ENCODE data around the gene ADCY2. TPM values are rescaled to one million over a fixed set of nuclear protein-coding genes. Genes with fewer than 3 reads are reported as not detected.
A peak's percentile ranks its signal among the peaks of the same experiment; 100 is the strongest.

ADCY2 gene
- total RNA-seq, 1 experiment from 2014 or later: 0.21 TPM

DNA sequence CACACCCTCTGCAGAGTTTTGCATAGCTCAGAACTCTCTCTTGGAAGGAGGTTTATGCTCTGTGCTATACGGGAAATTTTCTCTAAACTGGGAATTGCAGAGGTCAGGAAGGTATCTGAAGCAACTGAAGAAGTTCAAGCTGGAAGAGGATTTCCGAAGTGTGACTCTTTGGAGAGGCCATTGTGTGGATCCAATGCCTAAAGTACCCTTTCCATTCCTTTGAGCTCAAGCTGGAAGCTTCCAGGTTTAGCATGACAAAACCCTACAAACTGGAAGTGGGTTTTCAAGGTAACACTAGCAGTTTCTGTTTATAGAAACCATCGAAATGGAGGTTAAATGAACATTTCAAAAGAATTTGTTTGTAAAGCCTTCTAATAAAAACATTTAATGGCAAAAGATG is 267.9 kb downstream of the ADCY2 start:
- H3K27ac ChIP-seq: no peak overlapping the region
- no peaks in the 10 kb centered on the region for H3K4me1 ChIP-seq (replicated peaks)
- H3K4me3 ChIP-seq: no peak overlapping the region
- DNase-seq (ENCODE audit: low read depth in 1 of 2, low spot score in 2 of 2): no peak
- no peaks in the 10 kb centered on the region for H3K9me3 ChIP-seq (replicated peaks)
- H3K27me3 ChIP-seq (replicated peaks): peaks cover 4% of the 10 kb centered on the region
- no peaks in the 10 kb centered on the region for H3K36me3 ChIP-seq

DNA sequence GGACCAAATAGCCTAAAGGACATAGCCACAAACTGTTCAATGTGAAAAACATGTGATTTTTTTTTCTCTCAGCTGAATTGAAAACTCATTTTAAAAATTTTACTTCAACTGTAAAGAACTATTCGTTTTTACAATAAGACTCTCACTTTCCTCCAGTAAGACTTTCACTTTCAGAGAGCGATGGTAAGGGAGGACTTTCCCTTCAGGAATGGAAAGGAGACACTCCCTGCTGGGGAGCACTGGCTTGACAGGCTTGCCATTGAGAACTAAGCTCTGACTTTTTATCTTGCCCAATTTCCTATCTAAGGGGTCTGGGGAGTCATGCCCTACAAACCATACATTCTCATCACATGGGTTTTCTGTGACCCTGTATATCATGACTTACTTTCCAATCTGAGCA is 268.3 kb downstream of the ADCY2 start:
- Histone ChIP-seq H3K4me1 (replicated peaks) (no peaks in the 10 kb centered on the region), H3K36me3 (no peaks in the 10 kb centered on the region), H3K27me3 (replicated peaks) (peaks cover 4% of the 10 kb centered on the region), H3K4me3 (no peak overlapping the region), H3K9me3 (replicated peaks) (no peaks in the 10 kb centered on the region), H3K27ac (no peak overlapping the region)
- no peak for DNase-seq (ENCODE audit: low read depth in 1 of 2, low spot score in 2 of 2)

- no peak for DNase-seq (ENCODE audit: low read depth in 1 of 2, low spot score in 2 of 2)
- Histone ChIP-seq H3K9me3 (replicated peaks) (no peaks in the 10 kb centered on the region), H3K27me3 (replicated peaks) (peaks cover 4% of the 10 kb centered on the region), H3K27ac (no peak overlapping the region), H3K4me1 (replicated peaks) (no peaks in the 10 kb centered on the region), H3K36me3 (no peaks in the 10 kb centered on the region), H3K4me3 (no peak overlapping the region)
These were observed 271.4 kb downstream of the ADCY2 start for GRCh38 chr5:7667216-7667767.

DNA sequence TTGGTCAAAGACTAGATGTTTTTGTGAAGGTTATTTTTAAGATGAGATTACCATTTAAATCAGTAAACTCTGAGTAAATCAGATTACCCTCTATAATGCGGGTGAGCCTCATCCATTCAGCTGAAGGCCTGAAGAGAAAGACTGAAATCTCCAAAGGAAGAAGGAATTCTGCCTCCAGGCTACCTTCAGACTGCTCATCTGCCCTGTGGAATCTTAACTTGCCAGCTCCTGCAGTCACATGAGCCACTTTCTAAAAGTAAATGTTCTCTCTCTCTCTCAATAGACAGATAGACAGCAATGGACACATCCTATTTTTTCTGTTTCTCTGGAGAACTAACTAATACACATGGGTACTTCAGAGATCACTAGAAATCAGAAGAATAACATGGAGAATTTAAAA is 272.2 kb downstream of the ADCY2 start:
- Histone ChIP-seq H3K36me3 (no peaks in the 10 kb centered on the region), H3K4me1 (replicated peaks) (no peaks in the 10 kb centered on the region), H3K27ac (no peak overlapping the region), H3K4me3 (no peak overlapping the region), H3K9me3 (replicated peaks) (no peaks in the 10 kb centered on the region), H3K27me3 (replicated peaks) (peaks cover 4% of the 10 kb centered on the region)
- no peak for DNase-seq (ENCODE audit: low read depth in 1 of 2, low spot score in 2 of 2)

DNA sequence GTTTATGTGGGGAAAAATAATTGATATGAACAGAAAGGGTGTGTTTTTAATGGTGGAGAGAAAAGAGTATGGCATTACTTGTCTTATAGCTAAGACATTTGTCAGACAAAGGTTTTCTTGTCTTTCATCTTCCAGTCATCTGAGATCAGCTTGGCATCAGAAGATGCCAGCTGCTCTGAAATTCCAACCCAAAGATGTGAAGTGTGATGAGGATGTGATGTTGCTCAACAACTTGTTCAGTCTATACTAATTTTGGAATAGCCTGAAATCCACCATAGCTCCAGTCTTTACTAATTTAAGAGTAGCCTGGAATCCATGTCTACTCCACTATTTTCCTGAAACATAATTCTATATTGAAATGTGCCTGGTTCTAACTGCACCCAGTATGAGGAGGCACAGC is 272.7 kb downstream of the ADCY2 start:
- peaks cover 4% of the 10 kb centered on the region for H3K27me3 ChIP-seq (replicated peaks)
- H3K4me3 ChIP-seq: no peak overlapping the region
- DNase-seq (ENCODE audit: low read depth in 1 of 2, low spot score in 2 of 2): no peak
- H3K4me1 ChIP-seq (replicated peaks): no peaks in the 10 kb centered on the region
- no peaks in the 10 kb centered on the region for H3K36me3 ChIP-seq
- H3K27ac ChIP-seq: no peak overlapping the region
- no peaks in the 10 kb centered on the region for H3K9me3 ChIP-seq (replicated peaks)

DNA sequence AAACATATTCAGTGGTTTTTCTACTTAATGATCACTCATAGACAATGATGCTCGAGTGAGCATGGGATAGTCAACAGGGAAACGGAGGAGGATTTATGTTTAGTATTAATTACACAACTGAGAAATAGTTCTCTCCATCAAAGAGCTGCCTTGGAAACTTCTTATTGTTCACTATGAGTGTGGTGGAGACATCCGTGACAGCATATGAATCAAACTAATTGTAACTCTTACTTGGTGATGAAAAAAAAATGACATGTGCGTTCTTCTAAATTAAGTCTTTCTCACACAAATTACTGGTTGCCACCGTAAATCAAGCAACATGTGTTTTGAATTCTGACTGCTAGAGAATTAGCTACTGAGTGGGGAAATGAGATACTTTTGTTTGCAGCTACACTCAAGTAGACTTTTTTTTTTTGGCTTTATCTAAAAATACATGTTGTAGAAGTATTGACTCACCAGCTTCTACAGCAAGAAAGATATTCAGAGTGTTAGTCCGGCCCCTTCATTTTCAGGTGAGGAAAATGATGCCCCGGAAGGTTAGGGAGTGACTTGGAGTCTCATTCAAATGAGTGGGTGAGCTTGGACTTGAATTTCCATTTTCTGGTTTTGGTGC is 275.5 kb downstream of the ADCY2 start:
- H3K27ac ChIP-seq: no peak overlapping the region
- no peak for DNase-seq (ENCODE audit: low read depth in 1 of 2, low spot score in 2 of 2)
- H3K27me3 ChIP-seq (replicated peaks): peaks cover 4% of the 10 kb centered on the region
- H3K4me1 ChIP-seq (replicated peaks): no peaks in the 10 kb centered on the region
- no peaks in the 10 kb centered on the region for H3K9me3 ChIP-seq (replicated peaks)
- H3K36me3 ChIP-seq: no peaks in the 10 kb centered on the region
- H3K4me3 ChIP-seq: no peak overlapping the region

DNA sequence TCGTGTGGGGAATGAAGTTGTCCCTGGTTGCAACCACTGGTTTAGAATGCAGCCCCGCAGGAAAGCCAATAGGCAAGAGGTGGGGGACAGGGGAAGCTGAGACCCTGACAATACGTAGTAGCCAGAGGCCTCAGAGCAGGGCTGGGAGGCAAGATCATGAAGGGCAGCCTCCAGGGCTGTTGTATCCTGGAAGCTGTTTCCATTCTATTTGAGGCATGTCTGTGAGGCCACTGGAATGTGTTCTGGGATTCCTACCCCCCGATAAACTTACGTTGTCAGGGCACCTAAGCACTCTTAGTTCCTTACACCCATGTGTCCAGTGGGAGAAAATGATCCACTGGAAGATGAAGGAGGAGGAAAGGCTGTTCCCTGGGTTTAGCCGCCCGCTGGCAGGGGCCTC is 277.7 kb downstream of the ADCY2 start:
- Histone ChIP-seq H3K4me1 (replicated peaks) (no peaks in the 10 kb centered on the region), H3K36me3 (no peaks in the 10 kb centered on the region), H3K27ac (no peak overlapping the region), H3K4me3 (no peak overlapping the region), H3K27me3 (replicated peaks) (no peaks in the 10 kb centered on the region), H3K9me3 (replicated peaks) (no peaks in the 10 kb centered on the region)
- DNase-seq (ENCODE audit: low read depth in 1 of 2, low spot score in 2 of 2): no peak

- H3K4me3 ChIP-seq: no peak overlapping the region
- peak in 1 of 2 experiments; percentile 9 for DNase-seq (ENCODE audit: low read depth in 1 of 2, low spot score in 2 of 2)
- no peaks in the 10 kb centered on the region for H3K4me1 ChIP-seq (replicated peaks)
- no peak overlapping the region for H3K27ac ChIP-seq
- H3K36me3 ChIP-seq: no peaks in the 10 kb centered on the region
- no peaks in the 10 kb centered on the region for H3K9me3 ChIP-seq (replicated peaks)
- no peaks in the 10 kb centered on the region for H3K27me3 ChIP-seq (replicated peaks)
These were observed 280.5 kb downstream of the ADCY2 start for GRCh38 chr5:7676455-7676854.

- Histone ChIP-seq H3K9me3 (replicated peaks) (no peaks in the 10 kb centered on the region), H3K27ac (no peak overlapping the region), H3K27me3 (replicated peaks) (no peaks in the 10 kb centered on the region), H3K4me3 (no peak overlapping the region), H3K4me1 (replicated peaks) (no peaks in the 10 kb centered on the region), H3K36me3 (no peaks in the 10 kb centered on the region)
- DNase-seq (ENCODE audit: low read depth in 1 of 2, low spot score in 2 of 2): no peak
These were observed 282.1 kb downstream of the ADCY2 start for GRCh38 chr5:7678030-7678429.

DNA sequence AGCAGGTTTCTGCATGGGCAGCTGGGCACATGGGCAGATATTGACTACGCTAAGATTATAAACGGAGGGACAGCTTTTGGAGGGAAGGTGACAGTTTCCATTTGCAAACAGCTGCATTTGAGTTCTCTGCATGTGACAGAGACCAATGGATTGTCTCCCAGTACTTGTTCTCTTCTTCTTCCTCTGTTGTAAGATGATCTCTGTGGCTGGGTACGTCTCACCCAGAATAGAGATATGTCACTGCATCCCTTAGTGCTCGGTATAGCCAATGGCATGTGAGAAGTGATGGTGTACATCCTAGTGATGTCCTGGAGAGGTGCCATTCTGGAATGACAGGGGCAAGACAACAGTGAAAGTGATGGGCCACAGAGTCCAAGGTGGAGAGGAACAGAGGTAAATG is 283.7 kb downstream of the ADCY2 start:
- H3K9me3 ChIP-seq (replicated peaks): no peaks in the 10 kb centered on the region
- no peaks in the 10 kb centered on the region for H3K4me1 ChIP-seq (replicated peaks)
- no peak for DNase-seq (ENCODE audit: low read depth in 1 of 2, low spot score in 2 of 2)
- H3K36me3 ChIP-seq: no peaks in the 10 kb centered on the region
- no peak overlapping the region for H3K4me3 ChIP-seq
- no peaks in the 10 kb centered on the region for H3K27me3 ChIP-seq (replicated peaks)
- H3K27ac ChIP-seq: no peak overlapping the region

GRCh38 chr5:7680260-7680659 is 284.3 kb downstream of the ADCY2 start:
- no peak for DNase-seq (ENCODE audit: low read depth in 1 of 2, low spot score in 2 of 2)
- no peak overlapping the region for H3K27ac ChIP-seq
- H3K4me3 ChIP-seq: no peak overlapping the region
- no peaks in the 10 kb centered on the region for H3K36me3 ChIP-seq
- H3K4me1 ChIP-seq (replicated peaks): no peaks in the 10 kb centered on the region
- H3K27me3 ChIP-seq (replicated peaks): no peaks in the 10 kb centered on the region
- H3K9me3 ChIP-seq (replicated peaks): no peaks in the 10 kb centered on the region

- Histone ChIP-seq H3K27me3 (replicated peaks) (no peaks in the 10 kb centered on the region), H3K4me1 (replicated peaks) (no peaks in the 10 kb centered on the region), H3K27ac (no peak overlapping the region), H3K4me3 (no peak overlapping the region), H3K9me3 (replicated peaks) (no peaks in the 10 kb centered on the region), H3K36me3 (no peaks in the 10 kb centered on the region)
- no peak for DNase-seq (ENCODE audit: low read depth in 1 of 2, low spot score in 2 of 2)
These were observed 286.4 kb downstream of the ADCY2 start for GRCh38 chr5:7682379-7682778.

DNA sequence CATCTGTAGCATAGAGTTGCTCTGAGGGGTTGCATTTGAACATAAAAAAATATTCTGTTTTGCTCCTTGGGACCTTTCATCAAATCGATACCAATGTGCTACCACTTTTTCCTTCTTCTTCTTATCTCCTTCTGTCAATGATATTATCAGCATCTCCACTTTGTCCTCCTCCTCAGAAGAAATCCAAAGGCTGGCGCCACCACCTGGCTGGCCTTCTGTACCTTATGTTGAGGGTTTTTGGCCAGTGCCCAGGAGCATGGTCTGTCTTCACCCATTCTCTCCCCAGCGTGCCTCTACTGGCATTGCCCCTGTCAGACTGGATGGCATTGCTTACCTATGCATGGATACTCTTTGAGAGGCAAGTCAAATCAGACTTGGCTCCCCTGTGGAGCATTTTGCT is 287.8 kb downstream of the ADCY2 start:
- no peak overlapping the region for H3K27ac ChIP-seq
- H3K4me3 ChIP-seq: no peak overlapping the region
- H3K27me3 ChIP-seq (replicated peaks): no peaks in the 10 kb centered on the region
- no peaks in the 10 kb centered on the region for H3K4me1 ChIP-seq (replicated peaks)
- DNase-seq (ENCODE audit: low read depth in 1 of 2, low spot score in 2 of 2): no peak
- H3K36me3 ChIP-seq: no peaks in the 10 kb centered on the region
- no peaks in the 10 kb centered on the region for H3K9me3 ChIP-seq (replicated peaks)

DNA sequence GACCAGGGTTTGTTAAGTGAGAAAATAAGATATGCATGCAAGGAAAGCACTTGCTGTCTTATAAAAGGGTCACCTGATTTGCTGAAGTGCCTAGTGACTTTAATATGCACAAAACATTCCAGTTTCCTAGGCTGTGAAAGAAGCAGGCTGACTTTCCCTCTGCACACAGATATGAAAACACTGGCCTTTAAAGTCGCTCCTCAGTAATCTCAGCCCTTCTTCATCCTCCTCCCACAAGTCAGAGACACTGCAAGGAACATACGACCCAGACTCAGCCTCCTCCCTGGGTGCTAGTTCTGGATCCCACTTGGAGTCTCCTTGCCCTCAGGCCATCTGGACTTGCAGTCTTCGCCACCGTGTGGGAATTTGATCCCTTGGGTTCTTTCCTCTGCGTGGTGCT is 288.9 kb downstream of the ADCY2 start:
- Histone ChIP-seq H3K27ac (no peak overlapping the region), H3K36me3 (no peaks in the 10 kb centered on the region), H3K9me3 (replicated peaks) (no peaks in the 10 kb centered on the region), H3K4me3 (no peak overlapping the region), H3K27me3 (replicated peaks) (no peaks in the 10 kb centered on the region), H3K4me1 (replicated peaks) (no peaks in the 10 kb centered on the region)
- DNase-seq (ENCODE audit: low read depth in 1 of 2, low spot score in 2 of 2): no peak

DNA sequence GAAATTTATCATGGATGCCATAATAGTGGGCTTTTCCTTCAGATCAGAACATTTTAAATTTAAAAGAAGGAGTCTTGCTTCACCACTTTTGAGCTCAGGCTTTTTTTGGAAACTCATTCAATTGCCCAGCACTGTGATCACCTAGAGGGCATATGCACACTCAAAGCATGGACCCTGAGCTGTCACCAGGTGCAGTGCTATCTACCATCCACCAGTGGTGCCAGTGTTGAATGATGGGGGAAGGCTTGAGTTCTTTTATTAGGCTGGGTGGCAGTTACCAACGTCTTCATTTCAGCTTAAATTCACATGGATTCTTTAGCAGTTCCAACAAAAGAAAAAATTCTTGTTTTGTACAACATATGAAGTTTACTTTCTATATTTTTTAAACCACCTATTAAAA is 290.9 kb downstream of the ADCY2 start:
- no peak overlapping the region for H3K27ac ChIP-seq
- H3K4me3 ChIP-seq: no peak overlapping the region
- H3K4me1 ChIP-seq (replicated peaks): no peaks in the 10 kb centered on the region
- no peak for DNase-seq (ENCODE audit: low read depth in 1 of 2, low spot score in 2 of 2)
- H3K27me3 ChIP-seq (replicated peaks): no peaks in the 10 kb centered on the region
- H3K36me3 ChIP-seq: no peaks in the 10 kb centered on the region
- H3K9me3 ChIP-seq (replicated peaks): no peaks in the 10 kb centered on the region

Data from SJSA1 (cell line).